Measurements from ENCODE around the gene GAST. TPM values are rescaled to one million over a fixed set of nuclear protein-coding genes. Genes with fewer than 3 reads are reported as not detected.
"Not testable (repeated sequence)": the region's sequence is repeated elsewhere in the genome, so short reads cannot be mapped to it uniquely, and the experiment has no call there.

GAST gene
- total and polyA plus RNA-seq, 3 experiments from 2014 or later = not detected

DNA sequence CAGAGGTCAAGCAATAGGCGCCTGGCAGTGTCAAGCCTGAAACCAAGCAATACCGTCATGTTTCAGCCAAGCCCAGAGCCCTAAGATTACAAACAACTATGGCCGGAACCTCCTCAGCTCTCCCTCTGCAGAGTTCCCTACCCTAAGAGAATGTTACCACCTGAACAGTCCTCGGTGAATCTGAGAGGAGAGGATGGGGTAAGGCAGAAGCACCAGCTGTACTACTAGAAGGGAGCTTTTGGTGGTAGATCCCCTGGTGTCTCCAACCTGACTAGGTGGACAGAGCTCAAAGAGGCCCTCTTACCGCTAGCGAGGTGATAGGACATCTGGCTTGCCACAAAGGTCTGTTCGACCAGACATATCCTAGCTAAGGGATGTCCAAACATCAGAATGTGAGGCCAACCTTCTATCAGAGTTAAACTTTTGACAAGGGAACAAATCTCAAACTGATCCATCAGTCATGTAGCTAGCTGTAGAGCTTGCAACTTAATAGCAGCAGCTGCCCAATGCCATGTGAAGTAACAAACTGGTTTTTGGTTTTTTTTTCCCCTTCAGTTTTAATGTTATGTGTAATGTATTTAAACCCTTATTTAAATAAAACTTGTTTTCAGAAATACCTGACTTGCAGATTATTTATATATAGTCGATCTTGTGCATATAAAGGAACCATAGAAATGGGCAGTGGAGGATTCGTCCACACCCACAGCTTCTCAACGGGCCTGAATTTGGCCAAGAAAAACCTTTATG, 20.9 kb upstream of the GAST start:
- H3K9me3 ChIP-seq (ENCODE audit: low read length) = no peaks in the 10 kb centered on the region
- peaks cover 0 to 17% of the 10 kb centered on the region in 2 donors for H3K27me3 Mint-ChIP-seq
- CTCF ChIA-PET = interaction anchor here (4.7 to 8.7 kb wide), 2 partner anchors 12 to 26 kb away, joined by 74 to 129 read pairs; no protein-coding TSS in a partner anchor
- peaks cover 34% of the 10 kb centered on the region for H3K4me1 ChIP-seq (ENCODE audit: insufficient read depth, low read length)
- POLR2A ChIA-PET = interaction anchor here (0.9 to 5.5 kb wide), 6 partner anchors 12 to 873 kb away, joined by 3 to 178 read pairs (median 4); partner anchors contain the start of genes ODAD4 and P3H4
- H3K27me3 ChIP-seq (ENCODE audit: insufficient read depth, low read length, poor library complexity, severe bottlenecking) = no peaks in the 10 kb centered on the region
- H3K4me3 ChIP-seq (ENCODE audit: low read length) = no peak overlapping the region
- peak in 3 of 5 donors; percentile 12 to 58 (median 34) for DNase-seq
- H3K36me3 Mint-ChIP-seq = peaks cover 22 to 71% (median 23%) of the 10 kb centered on the region in 3 donors
- no peaks in the 10 kb centered on the region for H3K9me3 Mint-ChIP-seq
- H3K36me3 ChIP-seq (ENCODE audit: insufficient read depth, low read length) = peaks cover 54% of the 10 kb centered on the region
- H3K4me3 Mint-ChIP-seq = peak overlapping the region; percentile 59 to 100 (median 97)
- peaks cover 39 to 55% (median 50%) of the 10 kb centered on the region in 3 donors for H3K4me1 Mint-ChIP-seq
- H3K27ac ChIP-seq (ENCODE audit: low read depth, low read length) = peak overlapping the region; percentile 100
- H3K27ac Mint-ChIP-seq = peak overlapping the region; percentile 70 to 100 (median 99)

DNA sequence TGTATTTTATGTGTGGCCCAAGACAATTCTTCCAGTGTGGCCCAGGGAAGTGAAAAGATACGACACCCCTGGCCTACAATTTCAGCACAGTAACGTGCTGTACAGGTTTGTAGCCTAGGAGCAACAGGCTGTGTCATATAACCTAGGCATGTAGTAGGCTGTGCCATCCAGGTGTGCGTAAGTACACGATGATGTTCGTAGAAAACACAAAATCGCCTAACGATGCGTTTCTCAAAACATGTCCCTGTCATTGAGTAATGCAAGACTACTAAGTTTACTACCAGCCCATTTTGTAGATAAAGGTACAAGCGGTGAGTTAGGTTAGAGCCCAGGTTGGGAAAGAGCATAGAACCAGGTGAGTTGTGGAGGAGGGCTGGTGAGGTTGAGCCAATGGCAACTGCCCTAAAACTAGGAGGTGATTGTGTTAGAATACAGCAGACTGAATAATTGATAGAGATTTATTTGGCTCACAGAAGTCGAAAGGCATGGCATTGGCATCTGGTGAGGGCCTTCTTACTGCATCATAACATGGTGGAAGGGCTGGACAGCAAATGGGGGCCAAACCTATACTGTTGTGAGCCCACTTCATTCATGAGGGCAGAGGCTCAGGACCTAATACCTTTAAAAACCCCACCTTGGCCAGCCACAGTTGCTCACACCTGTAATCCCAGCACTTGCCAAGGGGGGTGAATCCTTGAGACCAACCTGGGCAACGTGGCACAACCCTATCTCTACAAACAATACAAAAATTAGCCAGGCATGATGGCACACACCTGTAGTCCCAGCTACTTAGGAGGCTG, 19.2 kb upstream of the GAST start:
- Mint-ChIP-seq H3K27ac (peak overlapping the region in 7 of 8 donors; percentile 11 to 100 (median 62)), H3K27me3 (peaks cover 0 to 17% of the 10 kb centered on the region in 2 donors), H3K4me1 (peaks cover 39 to 53% (median 50%) of the 10 kb centered on the region in 3 donors), H3K9me3 (no peaks in the 10 kb centered on the region), H3K36me3 (peaks cover 22 to 71% (median 23%) of the 10 kb centered on the region in 3 donors), H3K4me3 (peak overlapping the region in 5 of 7 donors; percentile 0 to 63 (median 17))
- peaks cover 54% of the 10 kb centered on the region for H3K36me3 ChIP-seq (ENCODE audit: insufficient read depth, low read length)
- H3K4me3 ChIP-seq (ENCODE audit: low read length) = no peak overlapping the region
- peak in 2 of 5 donors; percentile 33 to 37 for DNase-seq
- H3K4me1 ChIP-seq (ENCODE audit: insufficient read depth, low read length) = peaks cover 30% of the 10 kb centered on the region
- ChIA-PET CTCF (interaction anchor here (8.7 kb wide), 1 partner anchor 28 kb away, joined by 129 read pairs; no protein-coding TSS in a partner anchor), POLR2A (interaction anchor here (1.0 to 5.5 kb wide), 4 partner anchors 10 to 119 kb away, joined by 3 to 178 read pairs (median 54); partner anchors contain the start of gene P3H4)
- H3K9me3 ChIP-seq (ENCODE audit: low read length) = no peaks in the 10 kb centered on the region
- H3K27me3 ChIP-seq (ENCODE audit: insufficient read depth, low read length, poor library complexity, severe bottlenecking) = no peaks in the 10 kb centered on the region
- H3K27ac ChIP-seq (ENCODE audit: low read depth, low read length) = no peak overlapping the region

DNA sequence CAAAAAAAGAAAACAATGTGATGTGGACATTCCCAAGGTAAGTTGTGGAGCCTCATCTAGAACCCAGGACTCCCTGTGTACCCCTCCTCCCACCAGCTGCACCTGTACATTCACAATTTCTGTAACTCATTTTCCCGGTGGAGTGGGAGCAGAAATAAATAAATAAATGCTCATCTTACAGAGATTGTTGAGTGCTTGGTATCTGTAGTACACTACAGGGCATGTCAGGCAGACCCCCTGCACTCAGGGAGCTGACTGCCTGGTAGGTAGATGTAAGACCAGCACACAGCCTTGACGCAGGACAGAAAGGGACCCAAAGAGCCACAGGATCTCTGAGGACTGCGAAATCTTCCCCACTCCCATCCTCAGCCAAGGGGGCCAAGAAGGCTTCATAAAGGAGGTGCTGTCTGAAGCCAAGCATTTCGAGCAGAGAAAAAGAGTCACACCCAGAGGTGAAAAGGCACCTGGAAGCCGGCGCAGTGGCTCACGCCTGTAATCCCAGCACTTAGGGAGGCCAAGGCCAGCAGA, 16.9 kb upstream of the GAST start:
- no peaks in the 10 kb centered on the region for H3K27me3 ChIP-seq (ENCODE audit: insufficient read depth, low read length, poor library complexity, severe bottlenecking)
- H3K9me3 ChIP-seq (ENCODE audit: low read length) = no peaks in the 10 kb centered on the region
- peaks cover 45% of the 10 kb centered on the region for H3K36me3 ChIP-seq (ENCODE audit: insufficient read depth, low read length)
- H3K27me3 Mint-ChIP-seq = peaks cover 0 to 3% of the 10 kb centered on the region in 2 donors
- H3K4me3 Mint-ChIP-seq = no peak overlapping the region
- H3K4me1 Mint-ChIP-seq = peaks cover 28 to 38% (median 37%) of the 10 kb centered on the region in 3 donors
- H3K27ac ChIP-seq (ENCODE audit: low read depth, low read length) = no peak overlapping the region
- ChIA-PET CTCF (interaction anchor here (0.7 to 2.9 kb wide), 15 partner anchors 10 to 839 kb away, joined by 3 to 35 read pairs (median 6); no protein-coding TSS in a partner anchor), POLR2A (interaction anchor here (1.2 to 1.7 kb wide), 2 partner anchors 16 to 29 kb away, joined by 4 to 11 read pairs; no protein-coding TSS in a partner anchor)
- DNase-seq = no peak
- no peaks in the 10 kb centered on the region for H3K9me3 Mint-ChIP-seq
- peak overlapping the region in 1 of 8 donors; percentile 12 for H3K27ac Mint-ChIP-seq
- no peak overlapping the region for H3K4me3 ChIP-seq (ENCODE audit: low read length)
- peaks cover 16 to 52% (median 17%) of the 10 kb centered on the region in 3 donors for H3K36me3 Mint-ChIP-seq
- peaks cover 20% of the 10 kb centered on the region for H3K4me1 ChIP-seq (ENCODE audit: insufficient read depth, low read length)

DNA sequence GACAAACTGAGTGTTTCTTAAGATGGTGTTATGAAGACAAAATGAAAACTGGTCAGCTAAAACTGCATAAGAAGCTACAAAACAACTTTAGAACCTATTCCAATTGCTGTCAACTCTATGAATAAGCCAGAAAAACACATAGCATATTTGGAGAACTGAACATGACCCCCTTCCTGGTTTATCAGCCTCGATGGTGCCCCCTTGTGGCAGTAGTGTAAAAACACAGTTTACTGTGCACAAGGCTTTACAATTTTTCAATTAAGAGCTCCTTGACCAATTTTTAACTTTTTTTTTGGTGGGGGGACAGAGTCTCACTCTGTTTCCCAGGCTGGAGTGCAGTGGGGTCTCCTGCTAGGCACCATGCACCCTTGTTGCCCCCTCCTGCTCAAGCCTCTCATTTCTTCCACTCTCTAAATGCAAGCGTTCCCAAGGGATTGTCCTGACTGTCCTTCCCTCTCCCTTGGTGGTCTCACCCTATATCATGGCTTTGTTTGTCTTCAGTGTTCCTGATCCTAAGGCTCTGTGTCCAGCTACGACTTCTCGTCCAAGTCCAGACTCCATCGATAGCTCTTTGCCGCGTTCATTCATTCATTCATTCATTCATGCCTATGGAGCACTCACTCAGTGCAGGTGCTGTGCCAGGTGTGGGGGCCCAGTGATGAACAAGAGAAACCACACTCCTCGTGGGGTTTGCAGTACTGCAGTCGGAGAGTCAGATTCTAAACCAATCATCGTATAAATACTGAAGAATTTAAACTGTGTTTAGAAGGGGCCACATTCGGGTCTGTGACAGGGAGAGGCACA, 16.0 kb upstream of the GAST start:
- peaks cover 21 to 35% (median 27%) of the 10 kb centered on the region in 3 donors for H3K4me1 Mint-ChIP-seq
- peaks cover 2 to 3% of the 10 kb centered on the region in 2 donors for H3K27me3 Mint-ChIP-seq
- H3K4me3 Mint-ChIP-seq = peak overlapping the region in 1 of 7 donors; percentile 60
- Histone ChIP-seq H3K27me3 (ENCODE audit: insufficient read depth, low read length, poor library complexity, severe bottlenecking) (no peaks in the 10 kb centered on the region), H3K9me3 (ENCODE audit: low read length) (no peaks in the 10 kb centered on the region), H3K4me1 (ENCODE audit: insufficient read depth, low read length) (peaks cover 10% of the 10 kb centered on the region), H3K36me3 (ENCODE audit: insufficient read depth, low read length) (peaks cover 35% of the 10 kb centered on the region), H3K4me3 (ENCODE audit: low read length) (no peak overlapping the region), H3K27ac (ENCODE audit: low read depth, low read length) (no peak overlapping the region)
- H3K36me3 Mint-ChIP-seq = peaks cover 11 to 43% (median 17%) of the 10 kb centered on the region in 3 donors
- DNase-seq = peak; percentile 66 to 84 (median 67)
- CTCF ChIA-PET = interaction anchor here (0.7 to 2.9 kb wide), 16 partner anchors 11 to 878 kb away, joined by 3 to 35 read pairs (median 6); no protein-coding TSS in a partner anchor
- POLR2A ChIA-PET = interaction anchor here (1.2 to 1.7 kb wide), 2 partner anchors 17 to 30 kb away, joined by 4 to 11 read pairs; no protein-coding TSS in a partner anchor
- peak overlapping the region in 6 of 8 donors; percentile 6 to 83 (median 78) for H3K27ac Mint-ChIP-seq
- H3K9me3 Mint-ChIP-seq = no peaks in the 10 kb centered on the region

DNA sequence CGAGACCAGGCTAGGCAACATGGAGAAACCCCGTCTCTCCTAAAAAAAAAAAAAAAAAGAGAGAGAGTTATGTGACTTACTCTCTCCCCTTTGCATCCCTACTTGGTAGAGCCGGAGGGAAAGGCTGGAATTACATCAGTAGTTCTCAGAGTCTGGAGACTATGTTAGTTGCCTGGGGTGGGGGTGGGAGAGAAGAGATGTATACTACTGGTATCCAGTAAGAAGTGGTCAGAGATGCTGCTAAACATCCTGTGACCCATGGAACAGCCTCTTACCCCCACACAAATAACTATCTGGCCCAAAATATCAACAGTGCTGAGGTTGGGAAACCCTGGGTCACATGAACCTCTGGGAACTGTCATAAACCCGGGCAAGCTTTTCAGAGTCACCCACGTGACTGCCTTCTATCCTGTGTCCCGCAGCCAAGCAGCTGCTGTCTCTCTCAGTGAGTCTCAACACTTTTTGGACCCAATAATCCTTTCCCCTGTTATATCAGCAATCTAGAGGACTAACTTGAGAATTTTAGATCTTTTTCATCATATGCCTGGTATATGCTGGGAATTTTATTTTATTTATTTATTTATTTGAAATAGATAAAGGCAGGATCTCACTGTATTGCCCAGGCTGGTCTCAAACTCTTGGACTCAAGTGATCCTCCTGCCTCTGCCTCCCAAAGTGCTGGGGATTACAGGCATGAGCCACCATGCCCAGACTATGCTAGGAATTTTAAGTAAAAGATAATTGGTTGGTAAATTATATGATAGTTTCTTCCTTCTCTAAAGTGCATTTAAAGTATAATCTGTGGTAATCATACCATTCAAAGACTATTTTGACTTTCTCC, 14.8 kb upstream of the GAST start:
- no peak for DNase-seq
- peaks cover 2 to 4% of the 10 kb centered on the region in 2 donors for H3K27me3 Mint-ChIP-seq
- no peak overlapping the region for H3K27ac ChIP-seq (ENCODE audit: low read depth, low read length)
- H3K36me3 ChIP-seq (ENCODE audit: insufficient read depth, low read length) = peaks cover 24% of the 10 kb centered on the region
- H3K4me1 ChIP-seq (ENCODE audit: insufficient read depth, low read length) = peaks cover 6% of the 10 kb centered on the region
- ChIA-PET CTCF (no interaction called here), POLR2A (no interaction called here)
- H3K36me3 Mint-ChIP-seq = peaks cover 3 to 31% (median 10%) of the 10 kb centered on the region in 3 donors
- H3K27me3 ChIP-seq (ENCODE audit: insufficient read depth, low read length, poor library complexity, severe bottlenecking) = no peaks in the 10 kb centered on the region
- H3K9me3 Mint-ChIP-seq = no peaks in the 10 kb centered on the region
- no peak overlapping the region for H3K27ac Mint-ChIP-seq
- H3K4me3 ChIP-seq (ENCODE audit: low read length) = no peak overlapping the region
- H3K4me3 Mint-ChIP-seq = no peak overlapping the region
- no peaks in the 10 kb centered on the region for H3K9me3 ChIP-seq (ENCODE audit: low read length)
- peaks cover 13 to 24% (median 16%) of the 10 kb centered on the region in 3 donors for H3K4me1 Mint-ChIP-seq

DNA sequence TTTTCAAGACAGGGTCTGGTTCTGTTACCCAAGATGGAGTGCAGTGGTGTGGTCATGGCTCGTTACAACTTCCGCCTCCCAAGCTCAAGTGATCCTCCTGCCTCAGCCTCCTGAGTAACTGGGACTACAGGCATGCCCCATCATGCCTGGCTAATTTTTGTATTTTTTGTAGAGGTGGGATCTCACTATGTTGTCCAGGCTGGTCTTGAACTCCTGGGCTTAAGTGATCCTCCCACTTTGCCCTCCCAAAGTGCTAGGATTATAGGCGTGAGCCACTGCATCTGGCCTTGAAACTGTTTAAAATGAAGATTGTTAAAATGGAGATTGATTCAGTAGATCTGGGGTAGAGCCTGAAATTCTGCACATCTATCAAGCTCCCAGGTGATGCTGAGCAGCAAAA, 11.3 kb upstream of the GAST start:
- H3K27ac Mint-ChIP-seq; H3K9me3 Mint-ChIP-seq; H3K9me3 ChIP-seq (ENCODE audit: low read length); H3K36me3 ChIP-seq (ENCODE audit: insufficient read depth, low read length); H3K4me3 Mint-ChIP-seq; H3K36me3 Mint-ChIP-seq; POLR2A ChIA-PET; H3K27me3 ChIP-seq (ENCODE audit: insufficient read depth, low read length, poor library complexity, severe bottlenecking); H3K27me3 Mint-ChIP-seq; H3K4me3 ChIP-seq (ENCODE audit: low read length); H3K27ac ChIP-seq (ENCODE audit: low read depth, low read length); H3K4me1 ChIP-seq (ENCODE audit: insufficient read depth, low read length); DNase-seq: not testable (repeated sequence)
- CTCF ChIA-PET = interaction anchor here (1.7 kb wide), 1 partner anchor 38 kb away, joined by 6 read pairs; no protein-coding TSS in a partner anchor
- H3K4me1 Mint-ChIP-seq = peaks cover 5 to 13% (median 7%) of the 10 kb centered on the region in 3 donors

All from CD8-positive, alpha-beta memory T cell (primary cell).